Measurements from ENCODE around the gene VAPA.

VAPA gene

GRCh38 chr18:9941660-9942059 is 27.8 kb downstream of the VAPA start:
- DNase-seq (ENCODE audit: low read depth in 1 of 2, low spot score in 1 of 2), result no peak
- in situ Hi-C loops (cut with HindIII; ENCODE audit: low pct_unique_long_range_greater_than_20kb, low sequenced_read_pairs), result no loop called here
- no peak for TF ChIP-seq JUND (IDR thresholded peaks at IDR 0.05; ENCODE audit: low read depth)

DNA sequence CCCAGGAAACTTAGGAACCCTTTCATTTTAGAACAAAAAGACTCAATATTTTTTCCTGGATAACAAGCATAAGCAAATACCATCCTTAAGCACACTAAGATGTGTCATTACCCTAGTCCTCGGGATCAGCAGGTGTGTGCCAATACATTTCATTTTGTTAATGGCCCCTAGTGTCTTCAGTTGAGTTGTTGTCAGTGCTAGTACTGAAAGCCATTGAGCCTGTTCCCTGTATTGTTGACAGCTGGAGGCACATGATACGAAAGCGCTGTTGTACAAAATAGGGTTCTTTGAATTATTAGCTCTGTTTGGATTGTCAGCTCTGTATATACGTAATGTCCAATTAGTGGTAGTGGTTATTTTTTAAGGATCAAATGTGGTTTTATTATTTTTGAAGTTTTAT is 29.5 kb downstream of the VAPA start:
- TF ChIP-seq JUND (IDR thresholded peaks at IDR 0.05; ENCODE audit: low read depth), result no peak
- DNase-seq (ENCODE audit: low read depth in 1 of 2, low spot score in 1 of 2), result no peak
- in situ Hi-C loops (cut with HindIII; ENCODE audit: low pct_unique_long_range_greater_than_20kb, low sequenced_read_pairs), result no loop called here

DNA sequence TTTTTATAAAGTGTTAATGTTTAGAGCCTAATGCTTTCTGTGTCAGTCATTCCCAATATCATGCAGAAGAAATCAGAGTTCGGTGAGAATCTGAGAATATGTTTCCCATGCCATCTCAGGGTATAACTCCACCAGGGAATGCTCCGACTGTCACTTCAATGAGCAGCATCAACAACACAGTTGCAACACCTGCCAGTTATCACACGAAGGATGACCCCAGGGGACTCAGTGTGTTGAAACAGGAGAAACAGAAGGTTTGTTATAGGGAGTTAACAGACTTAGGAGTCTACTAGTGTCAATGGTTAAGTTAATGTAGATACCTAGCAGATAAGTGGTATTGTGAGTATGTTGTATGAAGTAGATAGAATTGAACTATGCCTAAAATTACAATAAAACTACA is 31.0 kb downstream of the VAPA start:
- no peak for TF ChIP-seq JUND (IDR thresholded peaks at IDR 0.05; ENCODE audit: low read depth)
- no peak for DNase-seq (ENCODE audit: low read depth in 1 of 2, low spot score in 1 of 2)
- in situ Hi-C loops (cut with HindIII; ENCODE audit: low pct_unique_long_range_greater_than_20kb, low sequenced_read_pairs), result no loop called here

- no peak for TF ChIP-seq JUND (IDR thresholded peaks at IDR 0.05; ENCODE audit: low read depth)
- in situ Hi-C loops (cut with HindIII; ENCODE audit: low pct_unique_long_range_greater_than_20kb, low sequenced_read_pairs), result no loop called here
- no peak for DNase-seq (ENCODE audit: low read depth in 1 of 2, low spot score in 1 of 2)
Observed at GRCh38 chr18:9946831-9947230, 33.0 kb downstream of the VAPA start.

- no peak for TF ChIP-seq JUND (IDR thresholded peaks at IDR 0.05; ENCODE audit: low read depth)
- in situ Hi-C loops (cut with HindIII; ENCODE audit: low pct_unique_long_range_greater_than_20kb, low sequenced_read_pairs), result no loop called here
Observed at GRCh38 chr18:9947248-9947647, 33.4 kb downstream of the VAPA start.

GRCh38 chr18:9949315-9949714 is 35.5 kb downstream of the VAPA start:
- TF ChIP-seq JUND (IDR thresholded peaks at IDR 0.05; ENCODE audit: low read depth), result no peak
- DNase-seq (ENCODE audit: low read depth in 1 of 2, low spot score in 1 of 2), result no peak
- in situ Hi-C loops (cut with HindIII; ENCODE audit: low pct_unique_long_range_greater_than_20kb, low sequenced_read_pairs), result no loop called here

More at GRCh38 chr18:9947248-9947647, 33.4 kb downstream of the VAPA start:
- DNase-seq (ENCODE audit: low read depth in 1 of 2, low spot score in 1 of 2), result no peak

DNA sequence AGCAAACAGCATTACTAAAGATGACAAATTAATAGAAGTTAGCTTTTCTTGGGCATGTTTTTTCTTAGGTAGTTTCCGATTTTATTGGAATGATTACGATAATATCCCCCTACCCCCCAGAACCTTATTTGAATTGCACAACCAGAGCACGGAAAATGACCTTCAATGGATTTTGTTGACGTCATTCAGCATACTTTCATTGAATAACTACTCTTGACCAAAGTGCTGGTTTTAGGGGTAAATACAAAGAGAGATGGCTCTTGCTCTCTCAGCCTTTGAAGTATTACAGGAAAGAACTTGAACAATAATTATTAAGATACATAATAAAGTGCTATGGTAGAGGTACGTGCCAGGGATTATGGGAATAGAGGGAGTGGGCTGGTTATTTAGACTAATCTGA is 36.0 kb downstream of the VAPA start:
- in situ Hi-C loops (cut with HindIII; ENCODE audit: low pct_unique_long_range_greater_than_20kb, low sequenced_read_pairs), result no loop called here
- no peak for DNase-seq (ENCODE audit: low read depth in 1 of 2, low spot score in 1 of 2)
- no peak for TF ChIP-seq JUND (IDR thresholded peaks at IDR 0.05; ENCODE audit: low read depth)

DNA sequence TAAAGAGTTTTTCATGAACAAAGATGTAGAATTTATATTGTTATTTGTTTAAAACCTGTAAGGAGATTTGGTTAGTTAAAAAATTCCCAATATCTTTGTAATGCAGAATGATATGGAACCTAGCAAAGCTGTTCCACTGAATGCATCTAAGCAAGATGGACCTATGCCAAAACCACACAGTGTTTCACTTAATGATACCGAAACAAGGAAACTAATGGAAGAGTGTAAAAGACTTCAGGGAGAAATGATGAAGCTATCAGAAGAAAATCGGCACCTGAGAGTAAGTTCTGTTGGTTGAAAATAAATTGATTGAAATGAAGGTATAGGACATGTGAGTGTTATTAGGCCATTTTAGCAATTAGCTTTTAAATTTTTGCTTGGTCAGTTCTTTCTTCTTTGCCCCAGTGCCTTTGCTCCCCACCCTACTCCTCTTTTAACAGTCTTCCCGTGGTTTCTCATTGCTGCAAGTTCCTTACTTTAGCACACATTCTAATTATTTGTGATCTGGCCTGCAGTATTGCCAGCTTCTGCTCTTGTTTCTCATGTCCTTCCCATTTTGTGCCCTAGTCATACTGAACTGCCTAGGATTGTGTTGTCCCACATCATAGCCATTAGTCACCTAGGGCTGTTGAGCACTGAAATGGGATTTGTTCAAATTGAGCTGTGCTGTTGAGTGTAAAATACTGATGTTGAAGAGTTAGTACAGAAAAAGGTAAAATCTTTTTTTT is 36.6 kb downstream of the VAPA start:
- no peak for TF ChIP-seq JUND (IDR thresholded peaks at IDR 0.05; ENCODE audit: low read depth)
- no peak for DNase-seq (ENCODE audit: low read depth in 1 of 2, low spot score in 1 of 2)
- in situ Hi-C loops (cut with HindIII; ENCODE audit: low pct_unique_long_range_greater_than_20kb, low sequenced_read_pairs), result no loop called here

DNA sequence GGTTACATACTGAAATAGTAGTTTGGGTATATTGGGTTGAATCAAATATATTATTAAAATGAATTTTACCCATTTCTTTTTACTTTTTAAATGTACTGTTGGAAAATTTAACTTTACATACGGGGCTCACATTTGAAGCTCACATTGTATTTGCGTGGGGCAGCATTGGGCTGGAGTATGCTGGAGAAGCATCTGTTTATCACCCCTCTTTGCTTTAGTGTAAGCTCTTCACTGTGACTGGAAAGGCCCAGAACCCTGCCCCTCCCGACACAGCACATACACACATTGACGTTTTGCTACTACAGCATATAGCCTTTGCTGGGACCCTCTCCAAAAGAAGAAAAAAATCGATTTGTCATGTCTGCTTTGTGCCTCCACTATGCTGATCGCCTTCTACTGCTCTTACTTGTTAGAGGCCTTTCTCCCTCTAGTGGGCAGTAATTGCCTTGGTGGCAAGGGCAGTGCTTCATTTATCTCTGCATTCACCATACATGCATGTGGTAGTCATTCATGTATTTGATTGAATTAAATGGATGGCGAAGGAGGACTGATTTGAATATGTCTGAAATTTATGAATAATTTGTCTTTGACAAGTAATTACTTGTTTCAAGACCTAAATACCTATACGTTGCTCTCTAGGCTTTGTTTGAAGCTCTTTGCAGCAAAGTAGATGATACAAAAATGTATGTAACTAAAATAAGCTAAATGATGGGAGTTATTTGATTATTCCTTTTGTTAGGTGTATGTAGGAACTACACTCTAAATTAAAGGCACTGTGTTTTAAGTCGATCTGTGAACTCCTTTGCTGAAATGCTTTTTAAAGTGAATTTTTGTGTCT is 37.4 kb downstream of the VAPA start:
- in situ Hi-C loops (cut with HindIII; ENCODE audit: low pct_unique_long_range_greater_than_20kb, low sequenced_read_pairs), result no loop called here
- peak in 1 of 2 experiments; percentile 71 for DNase-seq (ENCODE audit: low read depth in 1 of 2, low spot score in 1 of 2)

GRCh38 chr18:9952633-9953416 is 39.0 kb downstream of the VAPA start:
- in situ Hi-C loops (cut with HindIII; ENCODE audit: low pct_unique_long_range_greater_than_20kb, low sequenced_read_pairs), result no loop called here
- TF ChIP-seq JUND (IDR thresholded peaks at IDR 0.05; ENCODE audit: low read depth), result no peak
- no peak for DNase-seq (ENCODE audit: low read depth in 1 of 2, low spot score in 1 of 2)

More for the DNA sequence above, 37.4 kb downstream of the VAPA start:
- no peak for TF ChIP-seq JUND (IDR thresholded peaks at IDR 0.05; ENCODE audit: low read depth)

- DNase-seq (ENCODE audit: low read depth in 1 of 2, low spot score in 1 of 2), result peak in 1 of 2 experiments; percentile 32
- TF ChIP-seq JUND (IDR thresholded peaks at IDR 0.05; ENCODE audit: low read depth), result no peak
- in situ Hi-C loops (cut with HindIII; ENCODE audit: low pct_unique_long_range_greater_than_20kb, low sequenced_read_pairs), result no loop called here
Observed at GRCh38 chr18:9958861-9959399, 45.1 kb downstream of the VAPA start.

GRCh38 chr18:9959564-9959963 is 45.7 kb downstream of the VAPA start:
- TF ChIP-seq JUND (IDR thresholded peaks at IDR 0.05; ENCODE audit: low read depth), result no peak
- no peak for DNase-seq (ENCODE audit: low read depth in 1 of 2, low spot score in 1 of 2)
- in situ Hi-C loops (cut with HindIII; ENCODE audit: low pct_unique_long_range_greater_than_20kb, low sequenced_read_pairs), result no loop called here

All from T47D (cell line).